HEK293 (cell line): ENCODE measurements around the gene COA1.

Experiments
- CTCF ChIP-seq: fragments of 450-650 bp; formaldehyde crosslinking; IDR thresholded peaks from 2 replicates; pipeline ENCODE4 v1.5.1; 2016; ENCODE audit warnings: missing biosample characterization, missing genetic modification characterization
- ZFP3 ChIP-seq: fragments of 450-650 bp; formaldehyde crosslinking; IDR thresholded peaks from 2 replicates; pipeline ENCODE4 v1.5.1; 2016; ENCODE audit warnings: low read depth, missing biosample characterization, missing genetic modification characterization
- ZNF24 ChIP-seq: fragments of 450-650 bp; formaldehyde crosslinking; IDR thresholded peaks from 2 replicates; pipeline ENCODE4 v1.5.1; 2016; ENCODE audit warnings: missing biosample characterization, missing genetic modification characterization

GRCh38 chr7:43767311-43767710 is 38.0 kb upstream of the COA1 start:
- TF ChIP-seq ZFP3 (tag by site-specific recombination) (no peak), ZNF24 (no peak), CTCF (tag by site-specific recombination) (no peak)
